Neural cell (in vitro differentiated cells): ENCODE results near the gene NLRX1. TPM values are rescaled to one million over a fixed set of nuclear protein-coding genes. Genes with fewer than 3 reads are reported as not detected.
"Not testable (repeated sequence)": the region's sequence is repeated elsewhere in the genome, so short reads cannot be mapped to it uniquely, and the experiment has no call there.

Experiments
- H2AFZ ChIP-seq: fragments of 200-600, 300-800 bp; sonication (generic), shearing (Covaris generic); 2 replicates; pipeline ENCODE4 v1.6.0; 2014; ENCODE audit warnings: low read depth, mild to moderate bottlenecking, antibody characterized with exemption, low read length, moderate library complexity
- H3F3A ChIP-seq: fragments of 200-600 bp; shearing (Covaris generic); 2 replicates; pipeline ENCODE4 v1.6.1; 2016; ENCODE audit warnings: mild to moderate bottlenecking, moderate library complexity, mixed read lengths, antibody characterized with exemption, low read length; ENCODE audit not compliant: insufficient read depth, poor library complexity, severe bottlenecking
- H3K27ac ChIP-seq: fragments of 200-600, 300-800 bp; sonication (generic), shearing (Covaris generic); 2 replicates; pipeline ENCODE4 v1.5.1; 2014; ENCODE audit warnings: mild to moderate bottlenecking, low read length, moderate library complexity
- H3K27me3 ChIP-seq: fragments of 300-800, 200-600 bp; sonication (generic), shearing (Covaris generic); 2 replicates; pipeline ENCODE4 v1.6.0; 2014; ENCODE audit warnings: mild to moderate bottlenecking, low read depth, low read length, moderate library complexity; ENCODE audit not compliant: insufficient read depth
- H3K36me3 ChIP-seq: fragments of 300-800, 200-600 bp; sonication (generic), shearing (Covaris generic); 2 replicates; pipeline ENCODE4 v1.5.1; 2014; ENCODE audit warnings: mild to moderate bottlenecking, antibody characterized with exemption, low read length, moderate library complexity; ENCODE audit not compliant: insufficient read depth
- H3K4me2 ChIP-seq: fragments of 300-800, 200-600 bp; sonication (generic), shearing (Covaris generic); 2 replicates; pipeline ENCODE4 v1.6.0; 2014; ENCODE audit warnings: mild to moderate bottlenecking, low read length
- H3K4me3 ChIP-seq: fragments of 300-800, 200-600 bp; sonication (generic), shearing (Covaris generic); 2 replicates; pipeline ENCODE4 v1.5.1; 2014; ENCODE audit warnings: mild to moderate bottlenecking, low read length, moderate library complexity
- H3K79me2 ChIP-seq: fragments of 200-600 bp; shearing (Covaris generic); replicated peaks from 2 replicates; pipeline ENCODE4 v1.6.0; 2014; ENCODE audit warnings: mild to moderate bottlenecking, low read length, moderate library complexity; ENCODE audit not compliant: insufficient read depth
- H3K9ac ChIP-seq: fragments of 300-800, 200-600 bp; sonication (generic), shearing (Covaris generic); 2 replicates; pipeline ENCODE4 v1.6.1; 2016; ENCODE audit warnings: mild to moderate bottlenecking, low read length, mixed read lengths
- H3K9me2 ChIP-seq: fragments of 200-600 bp; shearing (Covaris generic); 2 replicates; pipeline ENCODE4 v1.6.1; 2016; ENCODE audit warnings: mild to moderate bottlenecking, low read length, mixed read lengths; ENCODE audit not compliant: insufficient read depth
- H3K9me3 ChIP-seq: fragments of 200-600, 300-800 bp; sonication (generic), shearing (Covaris generic); 2 replicates; pipeline ENCODE4 v1.6.1; 2016; ENCODE audit warnings: mild to moderate bottlenecking, mixed run types, low read length, moderate library complexity, mixed read lengths
- H4K20me1 ChIP-seq: fragments of 200-600 bp; shearing (Covaris generic); 2 replicates; pipeline ENCODE4 v1.6.1; 2016; ENCODE audit warnings: mild to moderate bottlenecking, mixed run types; ENCODE audit not compliant: insufficient read depth
- CTCF ChIP-seq: fragments of 450-650 bp; IDR thresholded peaks from 2 replicates; pipeline ENCODE4 v1.5.1; 2014; ENCODE audit warnings: antibody characterized with exemption, mild to moderate bottlenecking, moderate library complexity; ENCODE audit not compliant: poor library complexity, severe bottlenecking
- EP300 ChIP-seq: fragments of 450-650 bp; conservative IDR thresholded peaks from 2 replicates; pipeline ENCODE4 v1.6.1; 2014; ENCODE audit warnings: antibody characterized with exemption, mild to moderate bottlenecking, moderate library complexity; ENCODE audit not compliant: poor library complexity, severe bottlenecking
- EZH2 ChIP-seq: fragments of 200-600, 300-800 bp; shearing (Covaris generic), sonication (generic); IDR thresholded peaks from 2 replicates; pipeline ENCODE4 v1.6.1; 2014; ENCODE audit warnings: antibody characterized with exemption, low read length, borderline replicate concordance, mild to moderate bottlenecking; ENCODE audit not compliant: insufficient read depth, poor library complexity, severe bottlenecking
- REST ChIP-seq: IDR thresholded peaks from 2 replicates; pipeline ENCODE4 v1.6.1; 2012; ENCODE audit warnings: borderline replicate concordance
- SMC3 ChIP-seq: fragments of 450-650 bp; conservative IDR thresholded peaks from 2 replicates; pipeline ENCODE4 v1.6.1; 2014; ENCODE audit warnings: antibody characterized with exemption, mild to moderate bottlenecking, moderate library complexity; ENCODE audit not compliant: poor library complexity
- polyA plus RNA-seq: library from polyadenylated mRNA; depleted of rRNA; stranded (reverse); fragments of >200 nt; gene quantifications from 2 replicates; pipeline ENCODE4 v1.2.3, GENCODE V29; 2014

NLRX1 gene
- polyA plus RNA-seq, 1 donor from 2014 or later, result 1.6 TPM

- no peaks in the 10 kb centered on the region for H3F3A ChIP-seq
- TF ChIP-seq EZH2, result no peak
- TF ChIP-seq EP300, result no peak
- TF ChIP-seq REST, result no peak
- TF ChIP-seq SMC3, result no peak
- no peaks in the 10 kb centered on the region for H3K79me2 ChIP-seq
- no peaks in the 10 kb centered on the region for H3K9me3 ChIP-seq
- H3K27ac ChIP-seq, result no peak overlapping the region
- H3K9ac ChIP-seq, result no peak overlapping the region
- H3K4me3 ChIP-seq, result no peak overlapping the region
- H3K9me2 ChIP-seq, result no peaks in the 10 kb centered on the region
- no peak overlapping the region for H3K4me2 ChIP-seq
- H3K36me3 ChIP-seq, result no peaks in the 10 kb centered on the region
- H2AFZ ChIP-seq, result no peak overlapping the region
- no peaks in the 10 kb centered on the region for H3K27me3 ChIP-seq
- no peaks in the 10 kb centered on the region for H4K20me1 ChIP-seq
Measured at GRCh38 chr11:119198925-119199324, 30.4 kb downstream of the NLRX1 start.

GRCh38 chr11:119201236-119201635, 32.7 kb downstream of the NLRX1 start:
- not testable (repeated sequence) for H3K27ac ChIP-seq, H2AFZ ChIP-seq, H3K36me3 ChIP-seq, H3K79me2 ChIP-seq, H3K9me2 ChIP-seq, H4K20me1 ChIP-seq, H3K4me2 ChIP-seq, H3F3A ChIP-seq, H3K27me3 ChIP-seq, H3K9me3 ChIP-seq, H3K4me3 ChIP-seq, H3K9ac ChIP-seq

- peaks cover 9% of the 10 kb centered on the region for H3K79me2 ChIP-seq
- H3K27ac ChIP-seq, result no peak overlapping the region
- no peak overlapping the region for H3K4me3 ChIP-seq
- H3K9me3 ChIP-seq, result no peaks in the 10 kb centered on the region
- H4K20me1 ChIP-seq, result no peaks in the 10 kb centered on the region
- H3K27me3 ChIP-seq, result no peaks in the 10 kb centered on the region
- no peak overlapping the region for H3K4me2 ChIP-seq
- no peak for TF ChIP-seq CTCF
- H3K9ac ChIP-seq, result no peak overlapping the region
- no peaks in the 10 kb centered on the region for H3F3A ChIP-seq
- no peak overlapping the region for H2AFZ ChIP-seq
- no peaks in the 10 kb centered on the region for H3K36me3 ChIP-seq
- no peaks in the 10 kb centered on the region for H3K9me2 ChIP-seq
Measured at GRCh38 chr11:119202554-119202953, 34.0 kb downstream of the NLRX1 start.
